Measurements from ENCODE around the gene NOP9. TPM values are rescaled to one million over a fixed set of nuclear protein-coding genes. Genes with fewer than 3 reads are reported as not detected.

NOP9 gene
- polyA plus RNA-seq, 3 donors: 6.8 to 11.6 (median 11.0) TPM

- no peak overlapping the region for H3K27ac ChIP-seq (ENCODE audit: low read depth, low read length)
- WGBS, 3 donors: 47 to 85% (median 49%) methylated on average over 11 of the region's 11 CpGs
Observed at GRCh38 chr14:24277606-24278321, 21.9 kb upstream of the NOP9 start.

- 86 to 95% (median 90%) methylated on average over 5 of the region's 5 CpGs for WGBS, 3 donors
- H3K27ac ChIP-seq (ENCODE audit: low read depth, low read length): no peak overlapping the region
Observed at GRCh38 chr14:24278424-24278823, 21.2 kb upstream of the NOP9 start.

GRCh38 chr14:24279301-24280186, 20.1 kb upstream of the NOP9 start:
- 64 to 72% (median 66%) methylated on average over 11 of the region's 11 CpGs for WGBS, 3 donors
- H3K27ac ChIP-seq (ENCODE audit: low read depth, low read length): no peak overlapping the region

- no peak overlapping the region for H3K27ac ChIP-seq (ENCODE audit: low read depth, low read length)
- WGBS, 3 donors: 61 to 90% (median 63%) methylated on average over 6 of the region's 6 CpGs
Observed at GRCh38 chr14:24280797-24281460, 18.7 kb upstream of the NOP9 start.

GRCh38 chr14:24281636-24282035, 18.0 kb upstream of the NOP9 start:
- WGBS, 3 donors: 85 to 94% (median 91%) methylated on average over 7 of the region's 7 CpGs
- no peak overlapping the region for H3K27ac ChIP-seq (ENCODE audit: low read depth, low read length)

- no peak overlapping the region for H3K27ac ChIP-seq (ENCODE audit: low read depth, low read length)
- 63 to 85% (median 78%) methylated on average over 3 of the region's 3 CpGs for WGBS, 3 donors
Observed at GRCh38 chr14:24282736-24283135, 16.9 kb upstream of the NOP9 start.

GRCh38 chr14:24283796-24284460, 15.7 kb upstream of the NOP9 start:
- whole genome bisulfite sequencing, 3 donors: 87 to 90% (median 89%) methylated on average over 5 of the region's 5 CpGs
- H3K27ac ChIP-seq (ENCODE audit: low read depth, low read length): no peak overlapping the region

- WGBS, 3 donors: 72 to 79% (median 79%) methylated on average over 9 to 11 of the region's 11 CpGs
Observed at GRCh38 chr14:24284501-24285035, 15.1 kb upstream of the NOP9 start.

GRCh38 chr14:24285351-24285750, 14.3 kb upstream of the NOP9 start:
- WGBS, 3 donors: 77 to 85% (median 83%) methylated on average over 4 of the region's 4 CpGs
- H3K27ac ChIP-seq (ENCODE audit: low read depth, low read length): no peak overlapping the region

More at GRCh38 chr14:24284501-24285035, 15.1 kb upstream of the NOP9 start:
- no peak overlapping the region for H3K27ac ChIP-seq (ENCODE audit: low read depth, low read length)

- no peak overlapping the region for H3K27ac ChIP-seq (ENCODE audit: low read depth, low read length)
- 88 to 99% (median 98%) methylated on average over 5 of the region's 5 CpGs for WGBS, 3 donors
Observed at GRCh38 chr14:24286996-24287395, 12.7 kb upstream of the NOP9 start.

GRCh38 chr14:24289649-24290280, 9.9 kb upstream of the NOP9 start:
- 65 to 82% (median 74%) methylated on average over 6 of the region's 6 CpGs for WGBS, 3 donors

GRCh38 chr14:24290746-24291145, 8.9 kb upstream of the NOP9 start:
- no peak overlapping the region for H3K27ac ChIP-seq (ENCODE audit: low read depth, low read length)
- WGBS, 3 donors: 83 to 92% (median 88%) methylated on average over 9 of the region's 9 CpGs

More at GRCh38 chr14:24289649-24290280, 9.9 kb upstream of the NOP9 start:
- no peak overlapping the region for H3K27ac ChIP-seq (ENCODE audit: low read depth, low read length)

GRCh38 chr14:24291446-24292117, 8.1 kb upstream of the NOP9 start:
- 91 to 93% (median 91%) methylated on average over 3 of the region's 3 CpGs for WGBS, 3 donors
- H3K27ac ChIP-seq (ENCODE audit: low read depth, low read length): no peak overlapping the region

GRCh38 chr14:24292118-24292807, 7.4 kb upstream of the NOP9 start:
- WGBS, 3 donors: 90 to 95% (median 91%) methylated on average over 11 of the region's 11 CpGs
- no peak overlapping the region for H3K27ac ChIP-seq (ENCODE audit: low read depth, low read length)

- no peak overlapping the region for H3K27ac ChIP-seq (ENCODE audit: low read depth, low read length)
- 97 to 98% (median 98%) methylated on average over 2 of the region's 2 CpGs for WGBS, 3 donors
Observed at GRCh38 chr14:24293525-24293924, 6.1 kb upstream of the NOP9 start.

GRCh38 chr14:24296341-24297157, 3.1 kb upstream of the NOP9 start:
- H3K27ac ChIP-seq (ENCODE audit: low read depth, low read length): no peak overlapping the region
- WGBS, 3 donors: 61 to 63% (median 62%) methylated on average over 12 of the region's 12 CpGs

Measured in adipose tissue (tissue), 3 donors.